Epithelial cell of esophagus (primary cell): ENCODE results near the gene TAS1R1.

Experiments used
- DNase-seq: peaks from one replicate; pipeline ENCODE4 v3.0.0; 2010; ENCODE audit warnings: low read depth
- H3K4me3 ChIP-seq: 2 replicates; pipeline ENCODE4 v1.5.1; 2011; ENCODE audit warnings: mild to moderate bottlenecking, low read length, control low read depth
- CTCF ChIP-seq: IDR thresholded peaks from 2 replicates; pipeline ENCODE4 v1.5.1; 2011; ENCODE audit warnings: low read depth, mild to moderate bottlenecking, low read length, control low read depth, inconsistent platforms; ENCODE audit not compliant: insufficient read depth; ENCODE audit errors: missing control alignments

The TAS1R1 gene

GRCh38 chr1:6554907-6555778 is at the start of gene TAS1R1:
TAS1R1 (plus strand) TSS chr1:6555307; CDS start chr1:6555374, 67 bp downstream.
- no peak for TF ChIP-seq CTCF

GRCh38 chr1:6505367-6506209 is 49.5 kb upstream of the TAS1R1 start:
- no peak for TF ChIP-seq CTCF
- no peak for DNase-seq
- no peak overlapping the region for H3K4me3 ChIP-seq

More at GRCh38 chr1:6554907-6555778, at the start of gene TAS1R1:
- peak within 1 kb of the TSS; percentile 95 for H3K4me3 ChIP-seq
- DNase-seq, result no peak

- H3K4me3 ChIP-seq, result no peak overlapping the region
- TF ChIP-seq CTCF, result no peak
- no peak for DNase-seq
These were observed 48.7 kb upstream of the TAS1R1 start for GRCh38 chr1:6506210-6507036.

GRCh38 chr1:6507037-6507428 is 48.1 kb upstream of the TAS1R1 start:
- no peak for DNase-seq
- no peak overlapping the region for H3K4me3 ChIP-seq
- TF ChIP-seq CTCF, result no peak

GRCh38 chr1:6507461-6507911 is 47.6 kb upstream of the TAS1R1 start:
- H3K4me3 ChIP-seq, result no peak overlapping the region
- no peak for DNase-seq
- TF ChIP-seq CTCF, result no peak

GRCh38 chr1:6508154-6508815 is 46.8 kb upstream of the TAS1R1 start:
- no peak for TF ChIP-seq CTCF
- DNase-seq, result no peak
- no peak overlapping the region for H3K4me3 ChIP-seq
